Psoas muscle (tissue), 8 donors: ENCODE results near the gene PROCR. TPM values are rescaled to one million over a fixed set of nuclear protein-coding genes. Genes with fewer than 3 reads are reported as not detected.
A peak's percentile ranks its signal among the peaks of the same experiment; 100 is the strongest.

Source experiments
- ATAC-seq, 4 donors: fragments of 200-7000 bp; cut with Tn5 transposase; one replicate each; pipeline ENCODE4 v1.9.1; 2020; ENCODE audit warnings: moderate library complexity in 3 of 4, mild to moderate bottlenecking in 2 of 4
- DNase-seq, 2 donors: peaks; one replicate each; pipeline ENCODE4 v3.0.0-alpha.2; 2020
- H3K27ac ChIP-seq: fragments of 200-600 bp; one replicate; pipeline ENCODE4 v1.8.0; 2022
- H3K27me3 ChIP-seq, 3 donors: fragments of 200-600 bp in 1 of 3; one replicate each; pipeline versions ENCODE4 v1.6.1 to v1.8.0; 2013 to 2022; ENCODE audit warnings: low read length in 2 of 3, mild to moderate bottlenecking in 2 of 3, moderate library complexity in 1 of 3; ENCODE audit not compliant: insufficient read depth in 3 of 3
- H3K36me3 ChIP-seq, 2 donors: fragments of 200-600 bp in 1 of 2; one replicate each; pipeline versions ENCODE4 v1.6.1 to v1.8.0; 2013 to 2022; ENCODE audit warnings: low read depth in 1 of 2, mild to moderate bottlenecking in 1 of 2, moderate library complexity in 1 of 2; ENCODE audit not compliant: insufficient read depth in 1 of 2
- H3K4me1 ChIP-seq: fragments of 200-600 bp; one replicate; pipeline ENCODE4 v1.8.0; 2022
- H3K4me3 ChIP-seq: fragments of 200-600 bp; one replicate; pipeline ENCODE4 v1.8.0; 2022; ENCODE audit warnings: mild to moderate bottlenecking
- H3K9me3 ChIP-seq: fragments of 200-600 bp; one replicate; pipeline ENCODE4 v1.8.0; 2022
- CTCF ChIP-seq: fragments of 200-600 bp; IDR thresholded peaks from one replicate; pipeline ENCODE4 v1.8.0; 2022; ENCODE audit warnings: antibody characterized with exemption
- WGBS, 3 donors: extraction: QIAGEN DNeasy Blood & Tissue Kit; methylation state at CpG; one replicate each; pipeline versions ENCODE4 v1.1.6 to v1.1.7; 2013; 5-methylcytosine and 5-hydroxymethylcytosine counted together
- intact Hi-C, 2 donors: fragments of 100-400 bp; cut with DNase I; formaldehyde crosslinking; loops; one replicate each; pipeline versions ENCODE4 v1.11.0 to v1.14.2; 2022
- polyA plus RNA-seq, 3 donors: library from polyadenylated mRNA; stranded (reverse); fragments of 200-250 nt; gene quantifications; one replicate each; pipeline ENCODE4 v1.2.3, GENCODE V29; 2013
- total RNA-seq, 4 donors: library from RNA; stranded (reverse); fragmentation: NEBNext Ultra II Directional in 2 of 4; extraction: Animal tissue kit (Norgen Biotek cat#: 25700) in 2 of 4; gene quantifications; one replicate each; pipeline versions ENCODE4 v1.2.1 to v1.2.4, GENCODE V29; 2021 to 2023
- donor health status: healthy with polysubstance abuse.
- donor health status: DM: no; HTN: no; CAD: no; lungs with moderate emphysema.
- donor health status: Bipolar disorder and iron deficiency.
- donor health status: healthy.
- donor health status: DM: yes; HTN: yes; CAD: no.
- donor health status: DM: no; HTN: no; CAD: no.
- donor health status: DM: no; HTN: no; CAD: no.
- donor health status: DM: yes; HTN: yes; CAD: no.

Gene PROCR
- total and polyA plus RNA-seq, 7 donors: 2.8 to 8.8 (median 6.1) TPM

DNA sequence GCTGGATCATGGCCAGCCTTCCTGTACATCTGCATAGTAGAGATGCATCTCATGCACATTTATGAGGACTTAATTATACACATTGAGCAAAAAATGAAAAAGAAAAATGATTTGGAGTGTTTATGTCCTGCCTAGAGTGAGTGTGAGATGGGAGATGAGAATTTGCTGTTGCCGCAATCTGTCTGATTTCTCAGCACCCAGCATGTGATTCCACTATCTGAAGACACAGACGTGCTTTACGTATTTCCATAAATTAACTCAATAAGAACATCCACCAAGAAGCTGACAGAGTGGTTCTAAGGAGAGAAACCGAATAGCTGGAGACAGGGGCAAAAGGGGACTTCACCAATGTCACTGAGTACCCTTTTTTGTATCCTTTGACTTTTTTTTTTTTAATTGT is 39.9 kb upstream of the PROCR start:
- peaks cover 5 to 93% of the 10 kb centered on the region in 2 donors for H3K36me3 ChIP-seq
- intact Hi-C loops: no loop called here
- ATAC-seq: no peak
- no peak overlapping the region for H3K27ac ChIP-seq
- H3K4me1 ChIP-seq: no peaks in the 10 kb centered on the region
- H3K9me3 ChIP-seq: no peaks in the 10 kb centered on the region
- H3K27me3 ChIP-seq: no peaks in the 10 kb centered on the region
- 87 to 90% (median 90%) methylated on average over 4 of the region's 4 CpGs for WGBS, 3 donors
- DNase-seq: no peak
- no peak for TF ChIP-seq CTCF
- no peak overlapping the region for H3K4me3 ChIP-seq

DNA sequence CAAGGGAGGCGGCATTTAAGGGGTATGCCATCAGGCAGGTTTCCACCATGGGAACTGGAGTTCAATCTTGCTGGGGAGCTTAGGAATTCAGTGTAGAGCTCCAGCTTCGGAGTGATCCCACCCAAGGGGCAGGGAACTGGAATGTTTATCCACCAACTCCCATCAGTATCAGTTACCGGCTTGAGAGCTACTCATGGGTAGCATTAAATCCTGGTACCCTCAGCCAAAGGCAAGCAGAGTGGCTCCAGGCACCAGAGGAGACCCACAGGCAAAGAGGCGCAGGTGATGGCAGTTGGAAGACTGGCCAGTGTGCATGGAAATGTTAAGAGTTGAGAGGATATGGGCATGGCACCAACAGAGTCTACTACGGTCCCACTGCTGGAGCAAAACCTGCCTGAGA is 38.8 kb upstream of the PROCR start:
- Histone ChIP-seq H3K4me3 (no peak overlapping the region), H3K36me3 (peaks cover 5 to 94% of the 10 kb centered on the region in 2 donors), H3K27me3 (no peaks in the 10 kb centered on the region), H3K4me1 (no peaks in the 10 kb centered on the region), H3K27ac (no peak overlapping the region), H3K9me3 (no peaks in the 10 kb centered on the region)
- 84 to 87% (median 84%) methylated on average over 5 of the region's 5 CpGs for WGBS, 3 donors
- ATAC-seq: no peak
- TF ChIP-seq CTCF: no peak
- intact Hi-C loops: no loop called here
- no peak for DNase-seq

DNA sequence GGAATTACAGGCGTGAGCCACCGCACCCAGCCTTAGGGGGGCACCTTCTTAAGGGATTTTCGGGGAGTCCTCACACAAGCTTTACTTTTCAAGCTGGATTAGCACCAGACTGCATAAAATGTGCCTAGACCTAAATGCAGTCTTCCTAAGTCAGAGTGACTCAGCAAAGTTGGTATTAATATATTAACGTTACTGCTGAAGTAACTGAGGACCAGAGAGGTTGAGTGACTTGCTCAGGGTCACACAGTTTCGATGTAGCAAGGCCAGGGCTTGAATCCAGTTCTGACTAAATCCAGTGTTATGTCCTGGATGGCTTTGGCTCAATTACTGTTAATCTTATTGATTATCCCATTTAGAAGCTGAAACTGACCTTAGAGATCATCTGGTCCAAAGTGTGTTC is 38.1 kb upstream of the PROCR start:
- Histone ChIP-seq H3K27me3 (no peaks in the 10 kb centered on the region), H3K4me3 (no peak overlapping the region), H3K9me3 (no peaks in the 10 kb centered on the region), H3K36me3 (peaks cover 5 to 95% of the 10 kb centered on the region in 2 donors), H3K27ac (no peak overlapping the region), H3K4me1 (no peaks in the 10 kb centered on the region)
- ATAC-seq: no peak
- 90 to 94% (median 91%) methylated on average over 5 of the region's 5 CpGs for WGBS, 3 donors
- TF ChIP-seq CTCF: no peak
- DNase-seq: no peak
- intact Hi-C loops: no loop called here

DNA sequence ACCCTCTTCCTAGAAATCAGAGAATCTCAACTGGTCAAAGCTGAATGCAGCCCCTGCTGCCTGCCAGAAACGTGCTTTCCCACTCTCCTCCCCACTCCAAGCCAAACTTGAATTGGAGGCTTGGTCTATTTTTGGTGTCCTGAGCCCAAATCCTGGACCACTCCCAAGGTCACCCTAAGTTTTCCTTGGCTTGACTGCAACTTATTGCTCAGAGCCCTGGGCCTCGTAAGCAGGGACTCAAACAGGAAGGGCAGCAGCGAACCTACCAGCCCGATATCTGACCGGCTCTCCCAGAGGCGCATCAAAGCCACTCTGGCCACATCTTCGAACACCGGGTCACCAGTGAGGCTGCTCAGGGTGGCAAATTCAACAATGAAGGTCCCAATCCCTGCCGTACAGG is 37.4 kb upstream of the PROCR start:
- ATAC-seq: no peak
- Histone ChIP-seq H3K27me3 (no peaks in the 10 kb centered on the region), H3K4me1 (no peaks in the 10 kb centered on the region), H3K4me3 (no peak overlapping the region), H3K36me3 (peaks cover 5 to 94% of the 10 kb centered on the region in 2 donors), H3K27ac (no peak overlapping the region), H3K9me3 (no peaks in the 10 kb centered on the region)
- DNase-seq: peak in 1 of 2 donors; percentile 41
- 73 to 82% (median 75%) methylated on average over 9 of the region's 9 CpGs for WGBS, 3 donors
- no peak for TF ChIP-seq CTCF
- intact Hi-C loops: no loop called here

DNA sequence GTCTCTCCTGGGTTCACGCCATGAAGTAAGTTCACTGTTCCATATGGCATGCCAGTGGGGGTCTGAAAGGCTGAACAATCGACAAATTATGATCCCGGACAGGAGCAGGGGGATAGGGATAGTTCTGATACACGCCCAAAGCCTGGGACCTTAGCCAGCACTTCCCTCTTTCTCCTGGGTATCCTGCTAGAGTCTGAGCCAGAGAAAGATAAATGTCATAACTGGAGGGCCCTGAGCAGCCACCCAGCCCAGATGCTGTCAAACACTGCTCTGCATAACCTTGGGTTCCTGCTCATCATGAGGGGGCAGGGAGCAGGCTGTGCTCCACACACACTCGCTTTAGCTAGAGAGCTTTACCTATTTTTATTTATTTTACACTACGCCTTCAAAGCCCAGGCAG is 37.0 kb upstream of the PROCR start:
- 78 to 88% (median 79%) methylated on average over 6 of the region's 6 CpGs for WGBS, 3 donors
- no peak overlapping the region for H3K4me3 ChIP-seq
- ATAC-seq (no peak), DNase-seq (peak; percentile 45 to 54)
- H3K4me1 ChIP-seq: no peaks in the 10 kb centered on the region
- no peak overlapping the region for H3K27ac ChIP-seq
- H3K36me3 ChIP-seq: peaks cover 5 to 94% of the 10 kb centered on the region in 2 donors
- no peaks in the 10 kb centered on the region for H3K27me3 ChIP-seq
- intact Hi-C loops: no loop called here
- no peaks in the 10 kb centered on the region for H3K9me3 ChIP-seq
- no peak for TF ChIP-seq CTCF
